Suprapubic skin (tissue), 4 donors: Measurements from ENCODE around the gene WNT7A. TPM values are rescaled to one million over a fixed set of nuclear protein-coding genes. Genes with fewer than 3 reads are reported as not detected.

Source experiments
- DNase-seq, 2 donors: peaks; one replicate each; pipeline ENCODE4 v3.0.0-alpha.2; 2019; ENCODE audit warnings: low spot score in 2 of 2
- H3K27ac ChIP-seq: fragments of 200-600 bp; sonication (generic); one replicate; pipeline ENCODE4 v1.5.1; 2019
- H3K27me3 ChIP-seq: fragments of 200-600 bp; sonication (generic); one replicate; pipeline ENCODE4 v1.5.1; 2019
- H3K36me3 ChIP-seq: fragments of 200-600 bp; sonication (generic); one replicate; pipeline ENCODE4 v1.5.1; 2019
- H3K4me1 ChIP-seq: fragments of 200-600 bp; sonication (generic); one replicate; pipeline ENCODE4 v1.5.1; 2019
- H3K4me3 ChIP-seq: fragments of 200-600 bp; sonication (generic); one replicate; pipeline ENCODE4 v1.5.1; 2019; ENCODE audit warnings: mild to moderate bottlenecking
- H3K9me3 ChIP-seq: fragments of 200-600 bp; sonication (generic); one replicate; pipeline ENCODE4 v1.5.1; 2019
- CTCF ChIP-seq, 2 donors: fragments of 200-600 bp in 1 of 2; fragments of 450-650 bp in 1 of 2; sonication (generic) in 1 of 2; IDR thresholded peaks; one replicate each; pipeline ENCODE4 v1.5.1; 2016 to 2019; ENCODE audit warnings: antibody characterized with exemption in 2 of 2, mild to moderate bottlenecking in 1 of 2, moderate library complexity in 1 of 2
- EP300 ChIP-seq: sonication (generic); formaldehyde crosslinking; IDR thresholded peaks from one replicate; pipeline ENCODE4 v1.6.1; 2017; ENCODE audit warnings: antibody characterized with exemption
- POLR2A ChIP-seq, 2 donors: fragments of 450-650 bp; IDR thresholded peaks; one replicate each; pipeline ENCODE4 v1.6.1; 2017; ENCODE audit warnings: antibody characterized with exemption in 2 of 2, mild to moderate bottlenecking in 2 of 2, moderate library complexity in 2 of 2
- POLR2AphosphoS5 ChIP-seq, 3 donors: sonication (generic); formaldehyde crosslinking; IDR thresholded peaks; one replicate each; pipeline ENCODE4 v1.6.1; 2017; ENCODE audit warnings: antibody characterized with exemption in 3 of 3
- whole genome bisulfite sequencing: methylation state at CpG from one replicate; pipeline ENCODE4 v1.1.5; 2018; 5-methylcytosine and 5-hydroxymethylcytosine counted together
- total RNA-seq, 4 donors: library from RNA; depleted of rRNA; stranded (reverse); fragments of >200 nt; gene quantifications; one replicate each; pipeline ENCODE4 v1.1.0, GENCODE V29; 2016

WNT7A gene
- total RNA-seq, 4 donors from 2014 or later = 1.1 to 3.9 (median 1.8) TPM

GRCh38 chr3:13791198-13792050, 88.4 kb downstream of the WNT7A start:
- no peak for DNase-seq
- no peaks in the 10 kb centered on the region for H3K36me3 ChIP-seq
- no peak overlapping the region for H3K4me3 ChIP-seq
- no peak overlapping the region for H3K27ac ChIP-seq
- 64% methylated on average over 7 of the region's 14 CpGs for WGBS
- no peaks in the 10 kb centered on the region for H3K4me1 ChIP-seq
- H3K9me3 ChIP-seq = no peaks in the 10 kb centered on the region
- TF ChIP-seq POLR2AphosphoS5 (IDR thresholded peaks at IDR 0.05) = no peak
- TF ChIP-seq EP300 = no peak
- TF ChIP-seq POLR2A (IDR thresholded peaks at IDR 0.05) = no peak
- no peak for TF ChIP-seq CTCF (IDR thresholded peaks at IDR 0.05)
- peaks cover 55% of the 10 kb centered on the region for H3K27me3 ChIP-seq

DNA sequence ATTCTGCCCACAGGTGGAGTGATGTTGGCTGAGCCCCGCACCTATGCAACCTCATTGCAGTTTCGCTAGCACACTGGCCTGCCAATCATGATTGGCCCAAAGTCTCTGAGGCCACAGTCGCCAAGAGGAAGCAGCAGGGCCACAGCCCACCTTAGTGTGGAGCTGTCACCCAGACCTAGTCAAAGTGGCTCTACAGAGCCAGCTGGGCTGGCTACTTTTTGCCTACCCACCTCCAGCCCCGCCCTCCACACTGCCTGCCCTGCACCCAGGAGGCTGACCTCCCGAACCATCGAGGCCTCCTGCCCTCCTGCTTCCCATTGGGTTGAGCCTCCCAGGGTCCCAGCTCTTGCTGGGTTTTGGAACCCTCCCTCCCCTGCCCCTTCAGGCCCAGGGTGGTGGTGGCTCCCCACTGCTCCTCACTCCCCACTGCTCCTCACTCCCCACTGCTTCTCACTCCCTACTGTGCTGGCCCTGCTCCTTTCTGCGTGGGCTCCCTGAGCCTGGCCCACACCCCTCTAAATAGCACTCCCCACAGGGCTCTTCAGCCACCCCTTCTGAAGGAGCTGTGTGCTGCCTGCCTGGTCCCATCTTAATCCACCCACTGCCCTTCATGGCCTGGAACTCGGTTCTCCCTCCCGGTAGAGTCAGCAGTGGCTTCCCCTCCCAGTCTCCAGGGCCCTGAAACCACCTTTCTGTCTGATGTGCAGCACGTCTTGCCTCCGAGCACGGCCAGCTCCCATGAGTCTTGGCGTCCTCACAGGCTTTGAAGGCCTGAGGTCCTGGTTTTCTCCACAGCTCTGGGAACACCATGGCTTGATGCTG, 89.3 kb downstream of the WNT7A start:
- TF ChIP-seq CTCF (IDR thresholded peaks at IDR 0.05) = no peak
- no peak for TF ChIP-seq EP300
- TF ChIP-seq POLR2AphosphoS5 (IDR thresholded peaks at IDR 0.05) = no peak
- TF ChIP-seq POLR2A (IDR thresholded peaks at IDR 0.05) = no peak
- 79% methylated on average over 13 of the region's 13 CpGs for WGBS
- H3K9me3 ChIP-seq = no peaks in the 10 kb centered on the region
- H3K27ac ChIP-seq = no peak overlapping the region
- H3K4me3 ChIP-seq = no peak overlapping the region
- peaks cover 59% of the 10 kb centered on the region for H3K27me3 ChIP-seq
- no peaks in the 10 kb centered on the region for H3K36me3 ChIP-seq
- no peak for DNase-seq
- no peaks in the 10 kb centered on the region for H3K4me1 ChIP-seq

DNA sequence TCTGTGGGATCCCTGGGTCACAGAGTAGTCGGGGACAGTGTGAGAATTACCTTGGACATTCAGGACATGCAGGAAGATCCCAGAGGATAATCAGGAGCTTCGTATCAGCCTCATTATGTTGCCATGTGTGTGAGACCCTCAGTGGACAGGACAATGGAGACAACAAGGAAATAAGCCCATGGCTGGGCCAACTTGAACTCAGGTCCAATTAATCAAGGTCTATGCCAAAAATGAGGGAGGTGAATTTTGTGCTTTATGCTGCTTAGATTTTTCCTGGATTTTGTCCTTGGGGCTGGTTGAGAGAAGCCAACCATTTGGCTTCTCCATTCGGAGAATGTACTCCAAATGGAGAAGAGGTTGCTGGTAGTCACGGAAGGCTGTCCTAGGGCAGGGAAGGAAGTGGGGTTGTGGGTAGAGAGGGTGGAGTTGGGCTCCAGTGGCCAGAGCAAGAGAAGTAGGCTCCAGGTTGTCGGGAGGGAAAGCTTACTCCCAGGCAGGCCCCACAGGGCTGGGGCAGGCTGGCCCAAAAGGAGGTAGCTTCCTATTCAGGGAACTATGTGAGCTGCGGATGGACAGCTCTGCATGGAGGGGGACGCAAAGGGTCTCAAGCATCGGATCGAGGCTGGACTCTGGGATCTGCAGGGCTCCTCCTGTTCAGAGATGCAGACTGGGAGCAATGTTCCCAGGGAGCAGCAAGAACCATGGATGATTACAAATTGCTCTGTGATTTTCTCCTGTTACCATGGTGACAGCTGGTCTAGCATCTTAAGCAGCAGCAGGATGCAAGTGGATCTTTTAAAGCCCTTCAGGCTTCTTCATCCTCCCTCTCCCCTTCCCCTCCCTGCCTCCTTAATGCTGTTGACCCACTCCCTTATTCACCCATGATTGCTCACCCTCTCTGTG, 91.1 kb downstream of the WNT7A start:
- no peaks in the 10 kb centered on the region for H3K36me3 ChIP-seq
- H3K4me1 ChIP-seq = no peaks in the 10 kb centered on the region
- H3K27ac ChIP-seq = no peak overlapping the region
- TF ChIP-seq CTCF (IDR thresholded peaks at IDR 0.05) (no peak), EP300 (no peak), POLR2A (IDR thresholded peaks at IDR 0.05) (no peak), POLR2AphosphoS5 (IDR thresholded peaks at IDR 0.05) (no peak)
- WGBS = 82% methylated on average over 9 of the region's 9 CpGs
- H3K27me3 ChIP-seq = peaks cover 65% of the 10 kb centered on the region
- H3K9me3 ChIP-seq = no peaks in the 10 kb centered on the region
- DNase-seq = no peak
- H3K4me3 ChIP-seq = no peak overlapping the region

DNA sequence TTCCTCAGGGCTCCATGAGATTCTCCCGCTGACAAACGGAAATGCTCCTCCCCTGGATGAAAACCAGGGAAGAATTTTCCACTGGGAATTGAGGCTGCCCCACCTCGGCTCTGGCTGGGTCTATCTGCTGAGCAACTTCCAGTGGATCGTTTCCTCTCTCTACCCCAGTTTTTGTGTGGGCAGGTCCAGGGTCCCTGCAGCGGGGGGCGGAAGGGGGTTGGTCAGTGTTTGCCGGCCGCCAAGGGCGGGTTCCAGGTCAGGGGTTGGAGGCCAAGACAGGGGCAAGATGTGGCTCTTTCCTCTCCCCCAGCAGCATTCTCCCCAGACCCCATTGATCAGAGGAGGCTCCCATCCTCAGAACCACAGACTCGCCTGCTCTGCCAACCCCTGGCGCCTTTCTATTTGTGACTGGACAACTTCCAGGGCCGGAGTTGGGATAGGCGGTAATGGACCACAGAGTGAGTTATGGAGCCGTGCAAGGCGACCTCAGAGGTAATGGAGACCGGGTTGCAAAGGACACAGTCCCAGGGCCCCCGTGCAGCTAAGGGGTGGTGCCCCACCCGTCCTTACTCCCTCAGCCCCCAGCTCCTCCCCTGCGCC, 92.2 kb downstream of the WNT7A start:
- WGBS = 52% methylated on average over 14 of the region's 19 CpGs
- Histone ChIP-seq H3K9me3 (no peaks in the 10 kb centered on the region), H3K27ac (no peak overlapping the region), H3K36me3 (no peaks in the 10 kb centered on the region), H3K4me3 (no peak overlapping the region), H3K4me1 (no peaks in the 10 kb centered on the region), H3K27me3 (peaks cover 55% of the 10 kb centered on the region)
- no peak for DNase-seq
- TF ChIP-seq POLR2A (IDR thresholded peaks at IDR 0.05) = no peak
- no peak for TF ChIP-seq CTCF (IDR thresholded peaks at IDR 0.05)
- TF ChIP-seq EP300 = no peak
- TF ChIP-seq POLR2AphosphoS5 (IDR thresholded peaks at IDR 0.05) = no peak
